Measurements from ENCODE around the gene NCKAP5.

Gene NCKAP5

DNA sequence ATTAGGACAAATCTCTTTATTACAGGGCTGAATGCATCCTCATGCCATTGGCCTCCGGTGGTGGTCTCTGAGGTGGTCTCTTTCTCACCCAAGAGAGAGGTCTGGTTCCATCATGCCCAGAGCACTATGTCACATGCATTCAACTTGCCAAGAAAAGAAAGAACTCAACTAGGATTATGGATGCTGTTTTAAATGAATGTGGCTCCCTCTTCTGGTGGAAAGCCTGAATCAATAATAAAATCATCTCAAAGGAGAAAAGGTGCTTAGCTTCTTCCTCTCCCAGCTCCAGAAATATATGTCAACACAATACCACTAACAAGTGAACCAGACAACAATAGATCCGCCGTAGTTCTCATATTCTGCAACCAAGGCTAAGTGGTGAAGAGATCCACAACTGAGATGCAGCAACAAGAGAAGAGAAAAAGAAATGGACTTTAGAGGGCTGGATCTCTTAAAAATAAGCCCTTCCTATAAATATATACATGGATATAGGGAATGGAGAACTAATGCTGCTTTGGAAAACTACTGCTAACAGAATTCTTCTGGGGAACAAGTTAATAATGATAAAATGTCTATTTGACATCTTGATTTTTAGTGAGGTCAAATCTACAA is 396.8 kb downstream of the NCKAP5 start:
- H3K4me3 ChIP-seq (ENCODE audit: low read depth, low read length), result no peak overlapping the region
- TF ChIP-seq, protein P1, sequence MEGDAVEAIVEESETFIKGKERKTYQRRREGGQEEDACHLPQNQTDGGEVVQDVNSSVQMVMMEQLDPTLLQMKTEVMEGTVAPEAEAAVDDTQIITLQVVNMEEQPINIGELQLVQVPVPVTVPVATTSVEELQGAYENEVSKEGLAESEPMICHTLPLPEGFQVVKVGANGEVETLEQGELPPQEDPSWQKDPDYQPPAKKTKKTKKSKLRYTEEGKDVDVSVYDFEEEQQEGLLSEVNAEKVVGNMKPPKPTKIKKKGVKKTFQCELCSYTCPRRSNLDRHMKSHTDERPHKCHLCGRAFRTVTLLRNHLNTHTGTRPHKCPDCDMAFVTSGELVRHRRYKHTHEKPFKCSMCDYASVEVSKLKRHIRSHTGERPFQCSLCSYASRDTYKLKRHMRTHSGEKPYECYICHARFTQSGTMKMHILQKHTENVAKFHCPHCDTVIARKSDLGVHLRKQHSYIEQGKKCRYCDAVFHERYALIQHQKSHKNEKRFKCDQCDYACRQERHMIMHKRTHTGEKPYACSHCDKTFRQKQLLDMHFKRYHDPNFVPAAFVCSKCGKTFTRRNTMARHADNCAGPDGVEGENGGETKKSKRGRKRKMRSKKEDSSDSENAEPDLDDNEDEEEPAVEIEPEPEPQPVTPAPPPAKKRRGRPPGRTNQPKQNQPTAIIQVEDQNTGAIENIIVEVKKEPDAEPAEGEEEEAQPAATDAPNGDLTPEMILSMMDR (IDR thresholded peaks at IDR 0.05; ENCODE audit: low read depth, low read length), result no peak; the same call in 1 of the 2 replicates

DNA sequence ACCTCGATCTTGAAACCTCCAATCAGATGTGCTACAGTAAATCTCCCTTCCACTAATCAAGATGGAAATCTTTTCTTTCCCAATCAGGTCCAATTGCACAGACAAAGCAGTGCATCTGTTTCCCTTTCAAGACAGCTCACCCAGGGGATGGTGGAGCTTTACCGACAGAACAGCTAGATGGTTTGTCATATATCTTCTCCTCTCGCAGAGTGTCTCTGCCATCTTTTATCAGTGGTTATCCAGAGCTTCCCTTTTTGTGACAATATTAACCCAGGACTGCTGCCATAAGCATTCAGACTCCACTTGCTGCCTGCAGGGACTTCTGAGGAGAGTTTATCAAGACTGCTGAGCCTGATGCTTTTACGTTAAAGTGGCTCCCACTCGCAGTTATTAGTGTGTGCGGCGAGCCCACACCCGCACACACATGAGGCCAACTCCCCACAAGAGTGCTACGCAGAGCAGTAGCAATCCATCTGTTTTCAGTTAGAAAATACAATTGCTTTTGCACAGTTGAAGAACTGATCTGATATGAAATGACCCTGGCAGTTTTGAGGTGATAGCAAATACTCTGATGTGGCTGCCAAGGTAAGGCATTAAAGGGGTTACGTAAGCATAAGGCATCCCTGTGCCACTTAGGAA is 398.9 kb downstream of the NCKAP5 start:
- TF ChIP-seq, protein P1 (IDR thresholded peaks at IDR 0.05; ENCODE audit: low read depth, low read length), result no peak

DNA sequence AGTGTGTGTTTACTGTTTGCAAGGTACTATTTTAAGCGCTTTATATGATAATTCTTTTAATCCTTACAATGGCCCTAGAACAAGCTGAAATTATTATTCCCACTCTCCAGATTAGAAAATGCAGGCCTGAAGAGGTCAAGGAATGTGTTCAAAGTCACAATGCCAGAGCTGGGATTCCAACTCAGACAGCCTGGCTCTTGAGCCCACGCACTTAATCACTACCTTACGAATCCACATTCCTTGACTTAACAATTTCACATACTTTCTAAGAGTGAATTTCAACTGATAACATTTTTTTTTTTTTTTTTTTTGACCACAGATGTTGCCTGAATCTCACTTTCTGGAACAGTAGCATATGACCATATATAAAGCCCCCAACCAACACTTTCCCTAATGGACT is 400.3 kb downstream of the NCKAP5 start:
- TF ChIP-seq, protein P1 (IDR thresholded peaks at IDR 0.05; ENCODE audit: low read depth, low read length), result no peak
- H3K4me3 ChIP-seq (ENCODE audit: low read depth, low read length), result no peak overlapping the region

More for the DNA sequence above, 398.9 kb downstream of the NCKAP5 start:
- H3K4me3 ChIP-seq (ENCODE audit: low read depth, low read length), result no peak overlapping the region

DNA sequence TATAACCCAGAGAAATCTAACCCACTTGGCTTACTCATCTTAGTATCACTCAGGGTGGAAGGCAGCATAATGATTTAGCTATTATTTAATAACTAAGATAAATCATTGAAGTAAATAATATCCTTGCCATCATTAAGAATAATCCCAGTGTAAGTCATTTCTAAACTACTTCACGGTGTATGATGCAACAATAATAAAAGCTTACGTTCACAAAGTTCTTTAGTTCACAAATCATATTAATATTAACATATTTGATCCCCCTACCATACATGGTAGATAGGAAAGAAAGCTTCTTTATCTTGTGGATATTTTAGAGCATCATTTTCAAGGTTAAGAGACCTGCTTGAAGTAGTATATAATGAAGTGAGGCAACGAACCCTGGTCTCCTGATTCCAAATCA is 401.0 kb downstream of the NCKAP5 start:
- TF ChIP-seq, protein P1 (IDR thresholded peaks at IDR 0.05; ENCODE audit: low read depth, low read length), result no peak
- no peak overlapping the region for H3K4me3 ChIP-seq (ENCODE audit: low read depth, low read length)

DNA sequence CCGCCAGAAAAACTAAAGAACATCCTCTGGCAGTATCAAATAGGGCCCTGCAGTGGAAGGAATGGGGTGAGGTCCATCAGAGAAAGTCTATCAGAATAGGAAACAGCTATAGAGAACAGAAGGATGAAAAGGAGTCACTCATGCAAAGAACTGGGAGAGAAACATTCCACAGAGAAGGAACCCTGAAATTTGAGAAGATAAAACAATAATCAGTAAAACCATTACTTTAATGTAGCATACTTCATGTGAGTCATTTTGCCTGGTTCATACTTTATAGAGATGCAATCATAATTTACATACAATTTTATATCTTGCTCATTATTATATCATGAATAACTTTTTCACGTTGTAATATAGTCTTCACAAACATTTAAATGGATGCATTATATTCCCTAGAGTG is 402.2 kb downstream of the NCKAP5 start:
- TF ChIP-seq, protein P1 (IDR thresholded peaks at IDR 0.05; ENCODE audit: low read depth, low read length), result no peak
- no peak overlapping the region for H3K4me3 ChIP-seq (ENCODE audit: low read depth, low read length)

DNA sequence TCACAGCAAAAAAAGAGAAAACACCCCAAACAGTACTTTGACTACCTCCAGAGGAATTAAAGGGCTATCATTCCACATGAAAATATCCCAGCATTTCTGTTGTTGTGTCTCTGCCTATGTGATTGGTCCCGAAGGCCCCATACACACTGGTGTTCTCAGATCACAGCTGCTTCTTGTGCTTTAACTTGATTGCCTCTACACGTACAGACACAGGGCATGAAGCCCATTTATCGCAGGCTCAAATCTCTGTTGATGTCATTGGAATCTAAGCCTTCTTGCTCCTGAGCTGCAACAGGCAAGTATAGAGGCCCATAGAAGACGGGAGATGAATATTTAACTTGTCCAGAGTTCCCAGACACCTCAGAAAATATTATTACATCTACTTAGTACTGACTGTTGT is 405.2 kb downstream of the NCKAP5 start:
- TF ChIP-seq, protein P1 (IDR thresholded peaks at IDR 0.05; ENCODE audit: low read depth, low read length), result no peak
- no peak overlapping the region for H3K4me3 ChIP-seq (ENCODE audit: low read depth, low read length)

DNA sequence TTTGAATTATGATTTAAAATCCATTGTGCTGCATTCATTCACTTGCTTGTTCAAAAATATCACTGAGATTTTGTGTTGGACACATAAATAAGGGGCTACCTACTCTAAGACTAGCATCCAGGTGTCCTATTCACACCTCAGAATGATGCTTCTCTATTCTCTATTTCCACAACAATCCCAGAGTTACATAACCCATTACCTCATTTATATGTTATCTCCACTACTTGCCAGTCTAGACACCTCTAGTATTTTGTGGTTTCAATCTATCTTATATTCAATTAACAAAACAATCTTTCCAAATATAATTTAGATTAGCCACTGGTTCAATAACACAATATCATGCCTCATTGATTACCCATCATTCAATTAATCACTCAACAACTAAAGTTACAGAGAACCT is 409.8 kb downstream of the NCKAP5 start:
- TF ChIP-seq, protein P1 (IDR thresholded peaks at IDR 0.05; ENCODE audit: low read depth, low read length), result no peak
- no peak overlapping the region for H3K4me3 ChIP-seq (ENCODE audit: low read depth, low read length)
